Nucleus accumbens (tissue), 56 donors: ENCODE results near the gene MYZAP.

ENCODE experiments used
- DNase-seq, 56 donors: peaks; one replicate each; lab custom pipeline; 2025; lab: John Stamatoyannopoulos, UW

The MYZAP gene

DNA sequence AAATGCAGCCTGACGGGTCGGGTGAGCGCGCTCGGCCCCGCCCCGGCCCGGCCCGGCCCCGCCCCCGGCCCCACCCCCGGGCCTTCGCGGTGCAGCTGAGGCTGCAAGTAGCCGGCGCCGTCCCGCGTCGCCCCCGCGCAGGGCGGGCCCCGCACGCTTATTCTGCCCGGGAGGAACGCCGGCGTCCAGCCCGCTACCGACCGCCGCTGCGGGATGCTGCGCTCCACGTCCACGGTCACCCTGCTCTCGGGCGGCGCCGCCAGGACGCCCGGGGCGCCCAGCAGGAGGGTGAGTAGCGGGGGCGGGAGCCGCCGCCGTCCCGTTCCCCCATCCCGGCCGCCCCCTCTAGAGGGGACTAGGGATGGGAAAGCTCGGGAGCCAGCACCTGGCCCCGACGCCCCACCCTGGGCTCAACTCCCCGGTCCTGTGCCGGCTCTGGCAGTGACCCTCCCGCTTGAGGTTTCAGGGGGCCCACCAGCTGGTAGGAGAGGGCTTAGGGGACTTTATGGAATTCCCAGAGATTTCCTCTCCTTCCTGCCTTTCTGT lies at the start of gene MYZAP:
Gene MYZAP (plus strand): TSS at position 83 of the 546 bp plus-strand sequence. CDS start 131 bp downstream, at position 214.
- peak in 8 of 56 donors; percentile 2 to 28 (median 10) for DNase-seq

GRCh38 chr15:57542505-57542817 lies 49.2 kb upstream of the MYZAP start:
- no peak for DNase-seq

GRCh38 chr15:57544848-57545480 lies 46.7 kb upstream of the MYZAP start:
- DNase-seq = no peak

- DNase-seq = no peak
Observed at GRCh38 chr15:57545995-57546394, 45.7 kb upstream of the MYZAP start.

DNA sequence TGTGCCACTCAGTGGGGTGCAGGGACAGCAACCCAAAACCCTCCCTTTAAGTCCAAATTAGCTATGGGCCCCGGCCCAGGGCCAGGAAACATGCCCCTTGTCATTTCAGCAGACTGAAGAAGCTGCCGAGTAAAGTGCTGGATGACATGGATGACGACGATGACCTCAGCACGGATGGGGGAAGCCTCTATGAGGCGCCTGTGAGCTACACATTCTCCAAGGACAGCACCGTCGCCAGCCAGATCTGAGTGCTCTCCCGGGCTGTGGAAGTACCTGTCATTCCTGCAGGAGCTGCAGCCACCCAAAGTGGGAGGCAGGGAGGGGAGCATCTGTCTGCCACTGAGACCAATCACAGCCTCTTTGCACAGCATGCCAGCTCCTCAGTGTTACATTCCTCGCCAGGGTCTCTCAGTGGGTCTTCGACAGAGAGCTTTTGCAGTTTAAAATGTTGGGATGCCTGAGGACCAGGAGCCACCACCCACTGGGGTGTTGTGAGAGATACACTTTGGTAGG lies 44.4 kb upstream of the MYZAP start:
- DNase-seq = no peak

GRCh38 chr15:57548351-57548750 lies 43.4 kb upstream of the MYZAP start:
- no peak for DNase-seq

GRCh38 chr15:57548835-57549234 lies 42.9 kb upstream of the MYZAP start:
- DNase-seq = no peak

GRCh38 chr15:57549935-57550334 lies 41.8 kb upstream of the MYZAP start:
- DNase-seq = no peak

DNA sequence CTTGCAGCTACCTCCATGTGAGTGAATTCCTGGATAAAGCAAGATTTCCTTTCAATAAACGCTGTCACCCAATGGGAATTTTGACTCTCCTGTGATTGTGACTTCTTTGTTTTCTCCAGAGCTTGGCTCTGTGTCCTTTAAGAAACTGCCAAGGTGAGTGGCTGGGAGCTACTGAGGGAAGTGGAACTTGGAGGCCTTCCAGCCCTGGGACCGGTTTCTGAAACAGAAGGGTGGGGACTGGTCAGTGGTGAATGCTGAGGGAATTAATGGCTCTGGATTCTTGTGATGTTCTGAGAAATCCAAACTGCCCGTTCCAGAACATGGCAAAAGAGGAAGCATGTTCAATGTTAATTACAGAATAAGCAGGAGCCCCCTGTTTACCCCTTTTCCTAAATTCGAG lies 41.1 kb upstream of the MYZAP start:
- peak in 31 of 56 donors; percentile 8 to 78 (median 30) for DNase-seq

- DNase-seq = no peak
Observed at GRCh38 chr15:57551715-57552677, 39.7 kb upstream of the MYZAP start.

GRCh38 chr15:57552678-57553334 lies 38.9 kb upstream of the MYZAP start:
- DNase-seq = no peak

- no peak for DNase-seq
Observed at GRCh38 chr15:57553526-57553925, 38.2 kb upstream of the MYZAP start.

DNA sequence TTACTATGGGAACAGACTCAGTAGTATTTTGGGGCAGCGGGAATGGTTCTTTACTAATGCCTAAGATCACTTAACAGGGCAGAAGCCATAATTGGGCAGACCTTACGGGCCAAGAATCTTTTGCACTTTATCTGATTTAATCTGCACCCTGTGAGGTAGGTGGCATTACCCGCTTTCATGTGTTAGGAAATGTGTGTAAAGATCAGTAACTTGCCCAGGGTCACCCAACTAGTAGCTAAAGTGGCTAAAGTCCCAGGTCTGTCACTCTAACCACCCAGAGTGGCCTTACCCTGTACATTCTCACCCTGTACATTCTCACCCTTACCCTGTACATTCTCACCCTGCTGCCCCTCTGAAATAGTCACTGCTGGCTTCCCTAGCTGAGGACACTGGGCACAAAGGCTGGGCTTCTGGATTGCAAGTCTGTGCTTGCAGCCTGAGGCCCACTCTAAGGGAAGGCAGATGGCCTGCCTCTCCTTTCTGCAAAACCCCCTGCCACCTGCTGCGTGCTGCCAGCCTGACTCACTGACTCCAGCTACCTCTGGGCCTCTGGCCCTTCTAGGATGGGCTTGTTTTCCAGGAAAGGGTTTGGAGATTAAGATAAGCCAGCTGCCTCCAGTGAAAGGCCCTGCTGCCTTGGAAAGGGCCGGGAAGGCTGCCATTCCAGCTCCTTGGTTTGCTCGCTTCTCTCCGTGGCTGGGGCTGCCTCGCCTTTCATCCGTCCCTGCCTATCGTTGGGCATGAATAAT lies 37.5 kb upstream of the MYZAP start:
- peak in 18 of 56 donors; percentile 7 to 58 (median 21) for DNase-seq

- DNase-seq = no peak
Observed at GRCh38 chr15:57554812-57555179, 36.9 kb upstream of the MYZAP start.

GRCh38 chr15:57555270-57555669 lies 36.4 kb upstream of the MYZAP start:
- DNase-seq = peak in 1 of 56 donors; percentile 8

DNA sequence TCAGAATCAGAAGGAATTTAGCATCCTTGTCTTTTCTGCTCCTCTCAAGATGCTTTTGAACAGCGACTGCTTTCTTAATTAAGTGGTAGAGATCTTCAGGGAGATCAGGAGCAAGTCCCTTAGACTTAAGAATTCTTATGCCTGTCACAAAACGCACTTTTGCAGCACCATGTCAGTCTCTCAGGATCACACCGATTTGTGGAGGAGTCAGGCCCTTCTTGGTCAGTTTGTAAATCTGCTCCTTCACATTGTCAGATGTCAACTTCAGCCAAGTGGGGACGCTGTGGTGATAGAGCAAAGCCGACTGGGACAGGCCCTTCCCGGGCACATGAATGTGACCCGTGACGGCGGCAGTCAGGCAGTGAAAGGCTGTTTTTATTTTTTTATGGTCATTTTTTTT lies 35.7 kb upstream of the MYZAP start:
- DNase-seq = no peak

DNA sequence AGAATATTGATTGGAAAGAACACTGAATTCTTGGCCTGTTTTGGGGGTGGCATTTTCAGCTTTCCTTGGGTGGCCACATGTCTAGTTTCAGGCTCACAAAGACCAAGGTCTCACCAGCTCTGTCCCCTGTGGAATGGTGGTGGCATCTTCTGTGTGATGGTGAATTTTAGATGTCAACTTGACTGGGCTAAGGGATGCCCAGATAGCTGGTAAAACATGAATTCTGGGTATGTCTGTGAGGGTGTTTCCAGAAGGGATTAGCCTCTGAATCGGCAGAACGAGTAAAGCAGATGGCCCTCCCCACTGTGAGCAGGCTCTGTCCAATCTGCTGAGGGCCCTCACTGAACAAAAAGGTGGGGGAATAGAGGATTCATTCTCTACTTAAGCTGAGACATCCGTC lies 34.4 kb upstream of the MYZAP start:
- no peak for DNase-seq

GRCh38 chr15:57557810-57558209 lies 33.9 kb upstream of the MYZAP start:
- no peak for DNase-seq

- peak in 27 of 56 donors; percentile 3 to 66 (median 11) for DNase-seq
Observed at GRCh38 chr15:57559875-57560274, 31.8 kb upstream of the MYZAP start.
